Left cardiac atrium (tissue), 4 donors: ENCODE data around the gene C5orf52. TPM values are rescaled to one million over a fixed set of nuclear protein-coding genes. Genes with fewer than 3 reads are reported as not detected.
"Not testable (repeated sequence)": the region's sequence is repeated elsewhere in the genome, so short reads cannot be mapped to it uniquely, and the experiment has no call there.

ENCODE experiments used
- ATAC-seq, 2 donors: fragments of 200-7000 bp; cut with Tn5 transposase; one replicate each; pipeline ENCODE4 v1.9.1; 2020; ENCODE audit warnings: mild to moderate bottlenecking in 2 of 2, moderate library complexity in 2 of 2
- DNase-seq: peaks from one replicate; pipeline ENCODE4 v3.0.0-alpha.2; 2020
- intact Hi-C, 2 donors: fragments of 100-400 bp; cut with DNase I; formaldehyde crosslinking; loops; one replicate each; pipeline versions ENCODE4 v1.14.1 to v1.15.1; 2022 to 2023
- total RNA-seq, 2 donors: library from RNA; stranded (reverse); fragmentation: NEBNext Ultra II Directional; extraction: Animal tissue kit (Norgen Biotek cat#: 25700); gene quantifications; one replicate each; pipeline ENCODE4 v1.2.1, GENCODE V29; 2021
- donor health status: DM: no; HTN: yes; CAD: no.
- donor health status: DM: no; HTN: yes; CAD: no; lungs with severe emphysema.
- donor health status: DM: yes; HTN: yes; CAD: no.
- donor health status: Dilated cardiomyopathy.

Gene C5orf52
- total RNA-seq, 2 donors from 2014 or later: not detected

DNA sequence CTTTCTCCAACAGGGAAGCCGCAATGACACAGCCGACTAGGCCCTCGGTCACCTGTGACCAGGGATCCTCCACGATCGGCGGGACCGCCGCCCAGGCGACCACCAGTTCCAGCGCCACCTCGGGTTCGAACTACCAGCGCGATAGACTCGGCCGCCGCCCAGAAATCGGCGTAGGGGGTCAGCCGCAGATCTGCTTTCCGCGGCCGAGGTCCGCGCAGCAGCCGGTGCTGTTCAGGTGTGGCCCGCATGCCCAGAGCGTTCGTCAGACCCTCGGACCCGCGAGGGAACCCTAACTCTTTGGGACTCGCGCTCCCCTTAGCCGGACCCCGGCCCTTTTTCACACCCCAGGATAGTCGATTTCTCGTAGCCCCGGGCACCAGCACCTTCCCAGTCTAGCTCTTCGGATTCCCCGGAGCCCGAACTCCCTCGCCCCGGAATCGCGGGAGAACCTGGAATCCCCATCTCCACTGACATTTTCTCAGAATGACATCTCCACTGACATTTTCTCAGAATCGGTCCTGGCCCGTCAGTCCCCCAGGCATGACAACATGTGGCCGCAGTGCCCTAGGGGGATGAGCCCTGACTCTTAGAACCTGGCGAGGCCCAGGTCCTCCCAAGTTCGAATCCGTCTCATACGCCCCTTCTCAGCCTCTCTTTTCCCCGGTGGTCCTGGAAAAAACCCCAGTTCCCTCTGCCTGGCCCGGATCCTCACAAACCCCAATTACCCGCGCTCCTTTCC lies 428 bp downstream of the C5orf52 start:
- ATAC-seq (no peak), DNase-seq (no peak)
- intact Hi-C loops: no loop called here

DNA sequence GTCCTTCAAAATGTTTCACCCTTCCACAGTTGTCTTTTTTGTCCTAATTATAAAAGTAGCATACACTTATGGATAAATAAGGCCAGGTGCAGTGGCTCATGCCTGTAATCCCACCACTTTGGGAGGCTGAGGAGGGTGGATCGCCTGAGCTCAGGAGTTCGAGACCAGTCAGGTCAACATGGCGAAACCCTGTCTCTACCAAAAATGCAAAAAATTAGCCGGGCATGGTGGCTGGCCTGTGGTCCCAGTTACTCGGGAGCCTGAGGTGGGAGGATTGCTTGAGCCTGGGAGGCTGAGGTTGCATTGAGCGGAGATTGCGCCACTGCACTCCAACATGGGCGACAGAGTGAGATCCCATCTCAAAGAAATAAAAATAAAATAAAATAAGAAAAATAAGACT lies 1.6 kb downstream of the C5orf52 start:
- ATAC-seq (no peak), DNase-seq (no peak)
- intact Hi-C loops: no loop called here

DNA sequence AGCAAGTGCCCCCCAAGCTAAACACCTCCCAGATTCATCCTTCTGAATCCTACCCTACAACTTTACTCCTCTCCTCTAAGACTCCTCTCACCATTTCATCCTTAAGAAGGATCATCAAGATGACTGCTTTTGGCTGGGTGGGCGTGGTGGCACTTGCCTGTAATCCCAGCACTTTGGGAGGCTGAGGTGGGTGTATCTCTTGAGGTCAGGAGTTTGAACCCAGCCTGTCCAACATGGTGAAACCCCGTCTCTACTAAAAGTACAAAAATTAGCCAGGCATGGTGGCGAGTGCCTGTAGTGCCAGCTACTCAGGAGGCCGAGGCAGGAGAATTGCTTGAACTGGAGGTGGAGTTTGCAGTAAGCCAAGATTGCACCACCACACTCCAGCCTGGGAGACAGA lies 3.0 kb downstream of the C5orf52 start:
- ATAC-seq, DNase-seq, intact Hi-C loops: not testable (repeated sequence)

DNA sequence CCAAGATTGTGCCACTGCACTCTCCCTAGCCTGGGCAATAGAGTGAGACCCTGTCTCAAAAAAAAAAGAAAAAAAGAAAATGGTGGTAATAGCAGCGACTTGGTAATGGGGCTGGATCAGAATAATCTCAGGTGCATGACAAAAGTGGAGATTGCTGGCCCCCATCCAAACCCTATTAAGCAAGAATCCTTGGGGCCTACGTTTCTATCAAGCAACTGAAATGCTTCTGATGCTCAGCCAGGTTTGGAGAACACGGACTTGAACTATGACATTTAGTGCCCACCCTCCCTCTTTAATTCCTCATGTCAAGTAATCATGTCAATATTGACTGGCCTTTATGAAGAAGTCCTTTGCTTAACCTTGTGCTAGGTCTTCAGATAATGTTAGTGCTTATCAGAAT lies 6.6 kb downstream of the C5orf52 start:
- ATAC-seq (no peak), DNase-seq (no peak)
- intact Hi-C loops: no loop called here

DNA sequence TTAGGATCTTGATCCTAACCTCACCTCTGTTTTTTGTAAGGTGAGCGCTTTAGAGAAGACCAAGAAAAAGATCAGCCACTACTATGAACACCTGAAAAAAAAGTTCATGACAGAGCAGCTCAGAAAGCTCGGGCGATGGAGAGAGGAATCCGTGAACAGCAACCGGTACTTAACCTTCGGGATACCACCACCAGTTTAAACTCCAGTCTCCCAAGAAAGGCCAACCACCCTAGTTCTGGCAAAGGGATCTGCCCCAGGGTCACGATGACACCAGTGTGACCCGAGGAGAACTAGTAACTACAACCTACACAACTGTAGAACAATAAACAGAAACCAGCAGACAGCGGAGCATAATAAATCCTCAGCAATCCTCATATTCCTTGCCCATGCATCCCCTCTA lies 8.5 kb downstream of the C5orf52 start:
- intact Hi-C loops: no loop called here
- no peak for ATAC-seq
- DNase-seq: no peak

DNA sequence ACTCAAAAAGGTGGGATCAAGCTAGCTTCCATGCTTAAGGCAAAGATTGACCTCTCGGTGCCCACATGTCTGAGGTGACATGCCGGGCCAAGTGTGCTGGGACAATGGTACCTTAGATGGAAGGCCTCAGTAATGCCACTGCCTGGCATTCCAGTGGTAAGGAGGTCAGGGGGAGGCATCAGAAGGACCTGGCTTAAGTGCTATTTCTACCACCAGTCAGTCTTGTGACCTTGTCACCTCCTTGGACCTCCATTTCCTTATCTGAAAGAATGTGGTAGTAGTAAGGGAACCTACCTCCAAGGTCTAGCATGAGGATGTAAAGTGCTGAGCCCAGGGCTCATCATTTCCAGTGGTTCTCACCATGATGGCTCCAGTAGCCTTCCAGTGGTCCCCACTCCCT lies 8.9 kb downstream of the C5orf52 start:
- no peak for ATAC-seq
- intact Hi-C loops: no loop called here
- no peak for DNase-seq

DNA sequence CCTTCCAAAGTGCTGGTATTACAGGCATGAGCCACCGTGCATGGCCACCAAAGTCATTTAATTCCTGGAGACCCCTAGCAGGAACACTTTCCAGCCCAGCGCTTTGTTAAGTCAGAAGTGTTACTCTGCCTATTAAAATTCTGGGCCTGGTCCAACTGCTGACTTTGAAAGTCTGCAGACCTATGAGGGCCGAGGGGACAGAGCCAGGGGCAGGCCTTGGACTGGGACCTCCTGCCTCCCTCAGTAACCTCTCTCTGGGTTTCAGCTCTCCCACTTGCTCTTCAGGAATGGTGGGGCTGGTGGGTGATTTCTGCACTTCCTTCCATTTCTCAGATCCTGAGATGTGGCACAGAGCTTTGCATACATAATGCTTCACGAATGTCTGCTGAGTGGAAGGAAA lies 9.7 kb downstream of the C5orf52 start:
- DNase-seq: no peak
- peak in 1 of 2 donors; percentile 30 for ATAC-seq
- intact Hi-C loops: no loop called here

DNA sequence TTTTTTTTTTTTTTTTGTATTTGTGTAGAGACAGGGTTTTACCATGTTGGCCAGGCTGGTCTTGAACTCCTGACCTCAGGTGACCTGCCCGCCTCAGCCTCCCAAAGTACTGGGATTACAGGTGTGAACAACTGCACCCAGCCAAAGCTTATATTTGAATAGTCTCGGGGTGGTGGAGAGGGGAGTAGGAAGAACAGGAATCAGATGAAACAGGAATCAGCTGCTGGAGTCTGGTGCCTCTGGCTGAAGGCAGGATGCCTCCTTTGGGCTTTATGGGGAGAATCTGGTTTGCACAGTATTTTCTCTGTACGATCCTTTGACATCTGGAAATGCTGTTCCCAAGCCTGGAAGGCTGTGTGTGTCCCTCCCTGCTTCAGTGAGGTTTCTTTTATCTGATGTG lies 10.9 kb downstream of the C5orf52 start:
- intact Hi-C loops: no loop called here
- DNase-seq (no peak), ATAC-seq (no peak)

DNA sequence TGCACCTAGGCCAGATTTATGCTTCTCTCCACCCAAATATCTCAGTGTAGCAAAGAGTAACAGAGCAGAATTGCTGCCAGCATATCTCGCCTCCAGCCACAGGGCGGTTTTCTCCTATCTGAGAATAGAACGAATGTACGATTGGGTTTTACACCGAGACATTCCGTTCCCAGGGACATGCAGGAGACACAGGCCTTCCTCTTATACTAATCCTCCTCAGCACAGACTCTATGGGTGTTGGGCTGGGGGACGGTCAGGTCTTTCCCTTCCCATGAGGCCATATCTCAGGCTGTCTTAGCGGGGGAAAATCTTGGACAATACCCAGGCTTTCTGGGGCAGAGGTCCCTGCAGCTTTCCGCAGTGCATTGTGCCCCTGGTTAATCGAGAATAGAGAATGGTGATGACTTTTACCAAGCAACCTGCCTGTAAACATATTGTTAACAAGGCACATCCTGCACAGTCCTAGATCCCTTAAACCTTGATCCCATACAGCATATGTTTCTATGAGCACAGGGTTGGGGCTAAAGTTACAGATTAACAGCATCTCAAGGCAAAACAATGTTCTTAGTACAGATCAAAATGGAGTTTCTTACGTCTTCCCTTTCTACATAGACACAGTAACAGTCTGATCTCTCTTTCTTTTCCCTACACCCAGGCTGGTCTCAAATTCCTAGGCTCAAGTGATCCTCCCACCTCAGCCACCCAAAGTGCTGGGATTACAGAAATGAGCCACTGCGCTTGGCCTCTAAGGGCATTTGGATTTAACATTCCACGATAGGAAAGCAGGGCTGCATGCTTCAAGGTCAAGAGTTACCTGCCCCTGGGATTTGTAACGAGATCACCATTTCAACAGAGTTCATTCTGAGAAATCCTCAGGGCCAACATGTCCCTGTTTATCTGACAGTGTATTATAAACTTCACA lies 15.2 kb downstream of the C5orf52 start:
- DNase-seq, intact Hi-C loops: not testable (repeated sequence)
- ATAC-seq: peak; percentile 53 to 66

DNA sequence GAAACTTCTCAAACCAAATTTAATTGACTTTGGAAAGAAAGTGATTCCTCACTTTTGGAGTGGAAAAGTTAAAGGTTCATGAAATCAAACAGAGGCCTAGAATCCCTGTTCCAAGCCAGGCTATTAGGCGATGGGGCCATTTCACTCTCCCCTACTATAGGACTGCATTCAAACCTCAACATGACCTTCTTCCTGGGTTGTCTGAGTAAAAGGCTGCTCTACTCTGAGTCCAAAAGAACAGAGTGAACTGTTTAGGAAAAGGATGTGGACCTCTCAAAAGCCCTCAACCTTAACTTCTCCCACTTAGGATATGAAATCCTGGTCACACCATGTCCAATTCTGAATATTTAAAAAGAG lies 15.8 kb downstream of the C5orf52 start:
- DNase-seq: no peak
- intact Hi-C loops: no loop called here
- no peak for ATAC-seq

DNA sequence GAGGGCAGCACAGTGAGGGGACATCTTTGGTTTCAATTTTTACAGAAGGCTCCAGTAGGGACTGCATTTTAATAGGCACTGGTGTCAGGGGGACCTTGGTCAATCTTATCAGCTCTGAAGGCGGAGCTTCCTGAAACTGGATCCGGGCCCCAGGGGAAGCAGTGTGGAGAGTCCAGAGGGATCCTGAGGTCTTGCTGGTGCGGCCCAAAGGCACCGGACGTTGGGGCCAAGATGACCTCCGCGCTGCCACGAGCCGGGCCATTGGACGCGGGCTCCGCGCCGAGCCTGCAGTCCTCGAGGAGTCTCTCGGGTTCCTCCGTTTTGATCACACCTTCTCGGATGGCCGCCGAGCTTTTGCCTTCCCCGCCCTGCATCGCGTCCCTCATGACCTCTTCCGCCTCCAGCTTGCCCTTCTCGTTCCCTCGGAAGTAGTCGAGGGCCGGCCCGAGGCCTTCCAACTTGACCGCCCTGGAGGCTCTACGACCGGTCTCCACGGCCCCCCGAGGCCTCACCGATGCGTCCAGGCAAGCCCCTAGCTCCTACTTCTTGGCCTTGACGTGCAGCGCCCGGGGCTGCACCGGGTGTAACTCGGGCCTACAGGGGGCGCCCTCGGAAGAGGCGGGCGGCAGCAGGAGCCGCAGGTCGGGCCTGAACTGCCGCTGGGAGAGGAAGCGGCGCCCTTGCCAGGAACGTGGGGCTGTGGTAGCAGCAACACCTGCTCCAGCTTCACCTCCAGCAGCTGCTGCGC lies 18.8 kb downstream of the C5orf52 start:
- ATAC-seq (no peak), DNase-seq (no peak)
- intact Hi-C loops: no loop called here

DNA sequence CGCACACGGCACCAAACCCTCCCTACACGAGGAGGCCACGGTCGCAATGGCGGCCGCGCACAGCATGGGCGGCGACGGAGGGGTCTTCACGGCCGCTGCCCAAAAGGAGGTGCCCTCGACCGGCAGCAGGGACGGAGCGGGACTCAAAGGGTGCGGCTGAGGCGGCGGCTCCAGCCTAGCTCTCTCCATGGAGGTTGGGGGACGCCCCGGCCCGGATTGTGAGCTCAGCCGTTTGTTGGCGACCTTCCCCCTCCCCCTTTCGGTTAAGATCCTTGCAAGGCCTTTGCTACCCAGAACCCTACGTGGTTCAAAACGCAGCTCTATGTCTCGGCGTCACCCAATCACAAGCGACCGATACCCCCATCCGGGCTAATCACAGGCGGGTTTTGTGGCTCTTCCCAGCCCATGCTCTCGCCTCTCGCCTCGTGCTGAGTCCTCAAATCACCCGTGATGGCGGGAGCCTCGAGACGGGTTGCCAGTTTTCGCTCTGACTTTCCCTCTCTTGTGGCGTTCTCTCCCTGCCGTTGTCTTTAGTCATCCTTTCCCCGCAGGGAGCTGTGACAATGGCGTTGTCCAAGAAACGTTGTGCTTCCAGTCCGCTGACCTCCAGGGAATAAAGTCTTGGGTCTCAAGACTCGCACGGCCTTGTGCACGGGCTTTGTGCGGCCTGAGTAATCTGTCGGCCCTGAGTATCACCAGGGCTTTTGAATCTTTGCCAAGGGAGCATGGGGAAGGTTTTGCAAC lies 19.5 kb downstream of the C5orf52 start:
- DNase-seq (no peak), ATAC-seq (no peak)
- intact Hi-C loops: no loop called here

DNA sequence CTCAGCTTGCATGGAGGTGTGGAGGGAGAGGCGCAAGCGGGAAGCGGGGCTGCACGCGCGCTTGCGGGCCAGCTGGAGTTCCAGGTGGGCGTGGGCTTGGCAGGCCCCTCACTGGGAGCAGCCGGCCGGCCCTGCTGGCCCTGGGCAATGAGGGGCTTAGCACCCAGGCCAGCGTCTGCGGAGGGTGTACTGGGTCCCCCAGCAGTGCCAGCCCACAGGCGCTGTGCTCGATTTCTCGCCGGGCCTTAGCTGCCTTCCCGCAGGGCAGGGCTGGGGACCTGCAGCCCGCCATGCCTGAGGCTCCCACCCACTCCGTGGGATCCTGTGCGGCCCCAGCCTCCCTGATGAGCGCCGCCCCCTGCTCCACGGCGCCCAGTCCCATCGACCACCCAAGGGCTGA lies 22.5 kb downstream of the C5orf52 start:
- intact Hi-C loops, ATAC-seq, DNase-seq: not testable (repeated sequence)

DNA sequence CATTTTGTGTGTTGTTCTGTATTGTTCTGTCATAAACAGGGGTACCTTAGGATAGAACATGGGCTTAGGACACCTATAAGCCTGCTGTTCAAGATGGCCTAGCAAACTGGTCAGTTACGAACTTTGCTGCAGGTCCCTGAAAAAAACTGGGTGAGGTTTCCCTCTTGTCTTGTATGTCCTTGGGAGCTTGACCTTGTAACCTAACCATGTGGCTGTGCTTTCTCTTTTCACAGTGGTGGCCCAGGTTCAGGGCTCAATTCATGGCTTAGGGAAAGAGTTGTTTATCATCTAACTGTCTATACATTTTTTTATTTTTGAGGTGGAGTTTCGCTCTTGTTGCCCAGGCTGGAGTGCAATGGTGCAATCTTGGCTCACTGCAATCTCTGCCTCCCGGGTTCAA lies 24.8 kb downstream of the C5orf52 start:
- ATAC-seq, DNase-seq, intact Hi-C loops: not testable (repeated sequence)

DNA sequence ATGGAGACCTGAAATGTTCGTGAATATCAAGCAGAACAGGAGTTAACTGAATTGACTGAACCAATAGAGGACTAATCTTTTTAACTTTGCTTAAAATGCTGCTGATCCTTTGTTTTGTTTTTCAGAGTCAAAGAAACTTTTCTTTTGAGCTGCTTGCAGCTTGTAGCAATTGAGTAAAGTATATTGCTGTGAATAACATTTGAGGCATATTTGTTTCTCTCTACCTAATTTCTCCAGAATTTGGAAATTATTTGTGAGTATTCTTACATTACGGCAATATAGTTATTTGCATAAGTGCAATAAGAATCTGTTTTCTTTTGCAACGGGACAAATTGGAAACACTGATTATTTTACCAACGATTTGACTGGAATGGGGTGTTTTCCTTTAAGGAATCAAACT lies 27.3 kb downstream of the C5orf52 start:
- DNase-seq, ATAC-seq, intact Hi-C loops: not testable (repeated sequence)

DNA sequence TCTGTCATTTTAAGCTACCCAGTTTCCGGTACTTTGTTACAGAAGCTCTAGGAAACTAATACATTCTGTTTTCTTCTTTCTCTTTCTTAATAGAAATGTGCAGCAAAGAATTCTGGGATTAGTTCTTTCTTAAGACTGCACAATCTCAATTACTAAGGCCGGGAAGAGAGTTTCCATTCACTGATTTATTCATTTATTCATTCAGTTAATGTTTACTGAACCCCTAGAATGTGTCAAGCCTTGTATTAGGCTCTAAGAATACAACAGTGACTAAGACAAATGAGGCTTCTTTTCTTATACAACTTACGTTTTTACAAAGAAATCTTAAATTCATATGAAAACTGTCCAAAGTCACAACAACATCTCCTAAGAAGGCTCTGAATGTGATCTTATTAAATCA lies 32.4 kb downstream of the C5orf52 start:
- no peak for ATAC-seq
- intact Hi-C loops: no loop called here
- DNase-seq: no peak

DNA sequence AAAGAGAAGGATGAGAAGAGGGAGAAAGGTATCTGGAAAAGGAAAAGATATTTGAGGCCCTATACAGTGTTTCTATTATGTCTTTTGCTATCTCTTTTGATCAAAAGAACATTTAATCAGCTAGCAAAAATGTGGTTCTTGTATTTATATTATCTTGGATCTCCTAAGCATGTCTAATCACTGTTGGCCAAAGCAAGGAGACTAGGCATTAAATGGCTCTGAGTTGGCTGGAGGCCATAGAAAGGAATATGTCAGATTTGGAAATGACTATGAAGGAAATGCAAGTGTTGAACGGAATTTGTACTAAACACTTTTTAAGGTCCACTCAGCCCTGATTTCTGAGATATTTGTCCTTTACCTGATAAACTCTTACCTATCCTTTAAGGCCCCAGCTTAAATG lies 37.5 kb downstream of the C5orf52 start:
- no peak for ATAC-seq

DNA sequence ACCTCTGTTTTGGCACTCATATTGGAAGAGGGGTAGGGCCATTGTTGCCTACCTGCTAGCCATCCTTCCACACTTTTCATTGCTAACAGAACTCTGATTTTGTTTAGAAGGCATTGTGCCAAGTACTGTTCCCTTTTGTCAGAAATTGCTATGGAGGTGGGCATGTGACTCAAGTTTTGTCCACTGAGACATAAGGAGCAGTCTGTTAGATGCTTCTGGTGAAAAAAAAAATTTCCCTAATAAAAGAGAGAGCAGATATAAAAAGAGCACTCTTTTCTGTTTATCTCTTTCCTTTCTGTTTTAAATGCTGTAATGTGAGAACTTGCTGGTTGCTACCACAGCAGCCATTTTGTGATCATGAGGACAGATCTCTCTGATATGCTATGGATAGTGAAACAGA lies 38.0 kb downstream of the C5orf52 start:
- DNase-seq: no peak
- ATAC-seq: no peak
- intact Hi-C loops: no loop called here

More for the DNA sequence above, 37.5 kb downstream of the C5orf52 start:
- intact Hi-C loops: no loop called here
- DNase-seq: no peak

DNA sequence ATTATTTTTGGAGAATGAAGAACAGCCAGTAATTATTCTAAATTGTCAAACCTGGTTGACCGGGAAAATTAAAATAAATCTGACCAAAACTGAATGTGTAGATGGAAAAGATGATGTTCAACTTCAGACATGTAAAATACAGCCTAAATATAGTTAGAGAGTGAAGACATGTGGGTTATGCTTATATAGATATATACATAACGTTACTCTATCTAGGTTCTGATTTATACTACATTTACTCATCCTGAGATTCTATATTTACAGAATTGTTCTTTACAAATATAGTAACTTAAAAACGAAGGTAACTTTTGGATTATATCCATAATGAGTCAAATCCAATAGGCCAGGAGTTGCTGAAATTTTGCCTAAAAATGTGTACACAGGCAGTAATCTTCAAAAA lies 39.1 kb downstream of the C5orf52 start:
- DNase-seq: no peak
- ATAC-seq: no peak
- intact Hi-C loops: loop anchor here in 1 of 2 donors (10.0 kb wide), 3 partner anchors 46 to 366 kb away; a partner anchor contains a TSS
